ENCODE data around the gene MCM3AP. TPM values are rescaled to one million over a fixed set of nuclear protein-coding genes. Genes with fewer than 3 reads are reported as not detected.

MCM3AP gene
- total RNA-seq, 4 donors from 2014 or later = 55.3 to 170 (median 95.2) TPM

DNA sequence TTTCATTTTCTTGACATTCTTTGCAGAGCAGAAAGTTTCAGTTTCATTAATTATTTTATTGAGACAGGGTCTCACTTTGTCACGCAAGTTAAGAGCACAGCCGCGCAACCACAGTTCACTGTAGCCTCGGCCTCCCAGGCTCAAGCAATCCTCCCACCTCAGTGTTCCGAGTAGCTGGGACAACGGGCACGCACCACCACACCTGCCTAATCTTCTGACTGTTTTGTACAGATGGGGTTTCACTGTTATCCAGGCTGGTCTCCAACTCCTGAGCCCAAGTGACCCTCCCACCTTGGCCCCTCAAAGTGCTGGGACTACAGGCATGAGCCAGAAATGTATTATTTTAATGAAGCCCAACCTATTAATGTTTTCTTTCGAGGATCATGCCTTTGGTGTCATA, 98.2 kb downstream of the MCM3AP start:
- no peak for TF ChIP-seq CTCF (IDR thresholded peaks at IDR 0.05; ENCODE audit: low read depth)

GRCh38 chr21:46185716-46186115, 99.7 kb downstream of the MCM3AP start:
- TF ChIP-seq CTCF (IDR thresholded peaks at IDR 0.05; ENCODE audit: low read depth) = no peak

Other genes starting within 250 kb of the MCM3AP start
- 1,000 to 10,000 TPM in 2 of 4 donors, 100 to 1,000 TPM in 2; 223 to 1,493 (median 826) TPM for gene COL6A2, start 187.5 kb downstream of the MCM3AP start, total RNA-seq
- not detected for gene FTCD, start 130.0 kb downstream of the MCM3AP start, total RNA-seq
- gene SPATC1L, start 101.2 kb downstream of the MCM3AP start, total RNA-seq = 1 to 10 TPM; 1.1 to 9.4 (median 1.9) TPM
- gene LSS, start 56.8 kb downstream of the MCM3AP start, total RNA-seq = 100 to 1,000 TPM in 3 of 4 donors, 10 to 100 TPM in 1; 46.5 to 194 (median 141) TPM
- 10 to 100 TPM; 16.3 to 19.4 (median 17.9) TPM for gene YBEY, start 731 bp upstream of the MCM3AP start, total RNA-seq
- gene C21orf58, start 38.3 kb upstream of the MCM3AP start, total RNA-seq = 1 to 10 TPM in 3 of 4 donors, not detected in 1; 1.2 to 2.9 (median 1.5) TPM
- gene PCNT, start 38.5 kb upstream of the MCM3AP start, total RNA-seq = 10 to 100 TPM; 20.6 to 43.0 (median 25.5) TPM
- 10 to 100 TPM; 29.2 to 54.8 (median 44.4) TPM for gene DIP2A, start 173.3 kb upstream of the MCM3AP start, total RNA-seq